ENCODE measurements around the gene PHACTR3.

PHACTR3 gene

DNA sequence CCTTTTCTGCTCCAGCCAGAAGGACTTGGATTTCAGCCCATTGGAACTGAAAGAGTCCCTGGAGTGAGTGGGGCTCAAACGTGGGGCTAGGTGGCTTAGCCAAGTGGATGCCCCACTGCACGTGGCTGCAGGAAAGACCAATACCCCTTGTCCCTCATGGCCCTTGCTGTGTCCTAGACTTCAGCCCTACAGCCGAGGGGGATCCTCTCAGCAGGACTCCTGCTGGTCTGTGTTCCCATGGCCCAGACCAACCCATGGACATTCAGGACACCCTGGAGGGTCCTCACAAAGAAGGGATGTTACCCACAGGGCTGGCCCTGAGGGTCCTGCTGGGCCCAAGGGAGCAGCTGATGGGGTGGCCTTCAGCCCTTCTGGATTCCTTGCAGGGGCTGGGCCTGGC is 30.0 kb upstream of the PHACTR3 start:
- DNase-seq (ENCODE audit: low spot score): no peak

GRCh38 chr20:59575216-59575615 is 29.1 kb upstream of the PHACTR3 start:
- DNase-seq (ENCODE audit: low spot score): no peak

GRCh38 chr20:59575653-59576052 is 28.7 kb upstream of the PHACTR3 start:
- no peak for DNase-seq (ENCODE audit: low spot score)

GRCh38 chr20:59576216-59576953 is 28.0 kb upstream of the PHACTR3 start:
- DNase-seq (ENCODE audit: low spot score): no peak

GRCh38 chr20:59577037-59577808 is 27.1 kb upstream of the PHACTR3 start:
- DNase-seq (ENCODE audit: low spot score): no peak

GRCh38 chr20:59577809-59578435 is 26.4 kb upstream of the PHACTR3 start:
- DNase-seq (ENCODE audit: low spot score): no peak

DNA sequence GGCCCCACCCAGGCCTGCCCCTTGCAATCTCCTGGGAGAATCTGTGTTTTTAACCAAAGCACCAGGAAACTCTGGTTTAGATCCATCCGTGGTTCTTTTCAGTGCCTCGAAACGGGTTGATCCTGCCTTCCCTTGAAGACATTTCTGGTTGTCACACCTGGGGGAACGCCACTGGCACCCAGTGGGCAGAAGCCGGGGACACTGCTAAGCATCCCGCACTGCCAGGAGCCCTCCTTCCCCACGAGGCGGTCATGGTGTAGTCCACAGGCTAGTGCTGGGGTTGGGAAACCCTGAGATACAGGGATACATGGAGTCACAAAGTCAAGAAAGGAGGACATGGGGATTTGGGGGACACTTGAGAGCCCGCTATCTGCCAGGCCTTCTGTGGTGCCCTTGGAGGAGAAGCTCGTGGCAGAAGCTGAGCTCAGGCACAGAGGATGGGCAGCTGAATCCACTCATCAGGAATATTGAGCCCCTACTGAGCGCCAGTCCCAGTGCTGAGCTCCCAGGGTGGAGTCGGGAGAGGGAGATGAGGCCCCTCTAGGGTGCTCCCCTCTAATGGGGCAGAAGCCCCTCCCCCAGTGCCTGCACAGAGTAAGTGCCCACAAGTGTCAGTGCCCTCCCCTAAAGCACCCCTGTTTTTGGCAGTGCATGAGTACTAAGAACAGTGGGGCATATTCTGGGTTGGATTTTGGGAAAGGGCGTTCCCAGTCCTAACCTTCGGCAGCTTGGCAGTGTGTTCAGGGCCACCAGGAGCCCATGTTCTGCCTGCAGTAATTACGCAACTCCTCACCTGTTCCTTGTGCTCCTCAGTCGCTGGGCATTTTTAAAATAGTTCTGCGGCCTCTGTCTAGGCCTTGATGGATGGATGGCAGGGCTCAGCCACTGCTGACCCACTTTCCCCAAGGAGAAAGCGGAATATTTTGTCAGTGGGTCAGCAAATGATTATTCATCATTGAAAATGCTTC is 25.6 kb upstream of the PHACTR3 start:
- no peak for DNase-seq (ENCODE audit: low spot score)

DNA sequence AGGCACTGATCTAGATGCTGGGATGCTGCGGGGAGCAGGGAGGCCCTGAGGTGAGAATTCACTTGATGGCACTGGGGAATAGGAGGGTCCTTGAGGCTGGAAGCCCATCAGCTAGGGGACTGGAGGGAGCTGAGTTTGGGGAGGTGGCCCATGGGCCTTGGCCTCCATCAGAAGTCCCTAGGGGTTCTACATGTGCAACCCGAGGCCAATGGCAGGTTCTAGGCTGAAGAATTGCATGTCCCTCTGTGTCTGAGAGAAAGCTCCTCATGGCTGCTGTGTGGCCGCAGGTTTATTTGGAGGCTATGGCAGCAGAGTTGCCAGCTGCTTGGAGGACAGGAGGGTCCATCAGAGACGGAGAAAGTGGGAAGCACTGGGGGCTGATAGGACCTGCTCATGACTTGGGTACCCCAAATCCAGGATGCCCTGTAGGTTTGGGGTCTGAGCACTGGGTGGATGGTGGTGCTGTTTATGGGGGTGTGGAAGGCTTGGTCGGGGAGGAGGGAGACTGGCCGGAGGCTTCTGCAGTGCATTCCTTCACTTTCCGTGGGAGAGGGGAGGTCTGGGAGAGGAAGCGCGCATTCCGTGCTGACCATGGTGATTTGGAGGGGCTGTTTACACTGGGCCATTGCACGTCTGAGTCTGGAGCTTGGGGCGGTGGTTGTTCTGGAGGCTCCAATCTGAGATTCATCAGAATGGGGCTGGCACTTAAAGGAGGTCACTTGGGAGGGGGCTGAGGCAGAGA is 24.8 kb upstream of the PHACTR3 start:
- no peak for DNase-seq (ENCODE audit: low spot score)

- DNase-seq (ENCODE audit: low spot score): no peak
Measured at GRCh38 chr20:59580146-59580946, 24.0 kb upstream of the PHACTR3 start.

DNA sequence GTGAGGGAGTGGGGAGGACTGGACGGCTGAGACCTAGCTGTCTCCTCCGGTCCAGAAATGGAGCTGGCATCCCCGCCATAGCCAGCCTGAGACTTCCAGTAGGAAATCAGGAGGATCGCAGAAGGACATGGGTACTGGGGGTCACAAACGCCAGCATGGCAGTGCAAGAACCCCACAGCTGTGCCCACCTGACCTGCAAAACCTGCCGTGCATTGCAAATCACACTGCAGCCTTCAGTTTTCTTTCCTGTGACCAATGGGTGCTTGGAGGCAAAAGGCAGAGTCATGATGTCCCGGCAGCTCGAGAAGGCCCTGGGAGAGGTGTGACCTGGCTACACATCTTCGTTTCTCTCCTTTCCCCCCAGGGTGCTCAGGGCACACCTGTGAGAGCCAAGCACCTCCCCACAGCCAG is 23.3 kb upstream of the PHACTR3 start:
- no peak for DNase-seq (ENCODE audit: low spot score)

- DNase-seq (ENCODE audit: low spot score): no peak
Measured at GRCh38 chr20:59581993-59582679, 22.2 kb upstream of the PHACTR3 start.

DNA sequence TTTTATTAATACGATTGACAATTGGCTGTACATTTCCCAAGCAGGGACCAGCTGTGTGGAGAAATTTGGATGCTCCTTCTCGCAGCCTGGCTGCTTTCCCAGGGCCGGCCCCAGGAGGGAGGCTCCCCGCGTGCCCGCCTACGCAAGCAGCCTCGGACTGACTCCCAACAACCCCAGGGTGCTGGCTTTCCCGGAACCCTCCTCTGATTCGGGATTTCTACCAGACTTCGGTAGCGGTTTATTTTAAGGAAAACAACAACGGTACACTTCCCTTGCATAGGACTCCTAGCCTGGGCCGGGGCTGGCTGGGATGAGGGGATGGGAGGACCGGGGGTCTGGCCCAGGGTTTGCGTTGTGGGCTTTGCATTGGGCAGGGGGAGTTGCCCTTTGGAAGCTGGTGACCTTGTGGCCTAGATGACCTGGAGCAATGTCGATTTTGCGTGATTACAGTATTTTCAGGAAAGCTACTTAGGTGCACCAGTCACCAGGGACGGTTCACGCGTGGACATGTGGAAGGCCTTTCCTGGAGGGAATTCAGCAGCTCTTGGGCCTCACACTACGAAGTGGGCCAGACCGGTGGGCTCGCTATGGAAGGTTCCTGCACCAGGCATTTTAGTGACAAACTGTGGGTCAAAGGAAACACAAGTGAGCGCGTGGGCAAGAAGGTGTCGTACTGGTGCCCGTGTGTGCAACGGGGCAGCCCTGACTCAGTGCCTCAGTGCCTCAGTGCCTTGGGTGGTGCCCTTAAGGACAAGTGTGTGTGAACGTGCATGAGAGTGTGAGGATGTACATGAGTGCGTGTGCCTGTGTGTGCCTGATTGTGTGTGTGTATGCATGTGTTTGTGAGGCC is 20.7 kb upstream of the PHACTR3 start:
- DNase-seq (ENCODE audit: low spot score): no peak

DNA sequence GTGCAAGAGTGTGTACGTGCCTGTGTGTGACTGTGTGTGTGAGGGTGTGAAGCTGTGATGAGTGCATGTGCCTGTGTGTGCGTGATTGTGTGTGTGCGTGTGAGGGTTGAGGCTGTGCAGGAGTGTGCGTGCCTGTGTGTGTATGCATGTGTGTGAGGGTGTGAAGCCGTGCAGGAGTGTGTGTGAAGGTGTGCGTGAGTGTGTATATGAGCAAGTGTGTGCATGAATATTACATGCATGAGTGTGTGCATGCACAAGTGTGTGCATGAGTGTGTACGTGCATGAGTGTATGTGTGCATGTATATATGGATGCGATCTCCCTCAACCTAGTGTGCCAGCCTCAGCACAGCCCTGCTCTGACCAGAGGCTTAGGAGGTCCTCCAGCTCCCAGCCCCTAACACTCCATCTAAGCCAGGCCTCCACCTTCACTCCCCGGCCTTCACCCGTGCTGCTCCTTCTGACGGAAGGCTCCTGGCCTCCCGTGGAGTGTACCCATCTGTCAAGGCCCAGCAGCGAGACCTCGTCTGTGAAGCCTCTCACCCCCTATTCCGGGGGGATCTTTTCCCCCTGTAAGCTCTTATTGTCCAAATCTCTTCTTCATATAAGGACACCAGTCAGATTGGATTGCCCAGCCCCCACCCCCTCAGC is 19.9 kb upstream of the PHACTR3 start:
- DNase-seq (ENCODE audit: low spot score): no peak

DNA sequence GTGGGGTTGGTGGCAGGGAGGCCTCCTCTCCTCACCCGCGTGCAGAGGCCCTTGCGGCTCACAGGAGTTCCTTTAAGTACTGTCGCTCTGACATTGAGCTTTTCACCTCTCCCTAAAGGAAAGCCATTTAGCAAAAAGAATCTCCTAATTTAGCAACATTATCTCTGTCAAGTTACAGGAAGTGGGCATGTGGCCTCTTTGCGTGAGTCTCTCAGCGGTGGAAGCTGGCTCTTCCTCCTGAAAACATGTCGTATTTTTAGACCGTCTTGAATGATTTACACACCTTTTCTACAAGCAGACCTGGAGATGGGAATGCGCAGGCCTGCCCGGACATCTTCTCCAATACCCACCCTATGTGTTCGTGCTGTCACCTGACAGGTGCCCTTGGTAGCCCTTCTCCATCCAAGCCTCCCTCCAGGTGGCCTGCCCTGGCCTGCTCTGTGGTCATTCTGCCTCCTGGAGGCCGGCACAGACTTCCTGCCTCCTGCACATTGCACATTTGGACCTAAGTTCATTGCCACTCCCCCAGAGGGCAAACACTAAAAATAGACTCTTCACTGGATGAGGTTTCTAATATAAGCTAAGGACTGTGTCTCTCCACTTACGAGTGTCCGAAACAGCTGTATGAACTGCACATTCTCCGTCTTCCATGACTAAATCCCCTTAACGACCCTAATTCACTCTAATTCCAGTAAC is 18.5 kb upstream of the PHACTR3 start:
- no peak for DNase-seq (ENCODE audit: low spot score)

DNA sequence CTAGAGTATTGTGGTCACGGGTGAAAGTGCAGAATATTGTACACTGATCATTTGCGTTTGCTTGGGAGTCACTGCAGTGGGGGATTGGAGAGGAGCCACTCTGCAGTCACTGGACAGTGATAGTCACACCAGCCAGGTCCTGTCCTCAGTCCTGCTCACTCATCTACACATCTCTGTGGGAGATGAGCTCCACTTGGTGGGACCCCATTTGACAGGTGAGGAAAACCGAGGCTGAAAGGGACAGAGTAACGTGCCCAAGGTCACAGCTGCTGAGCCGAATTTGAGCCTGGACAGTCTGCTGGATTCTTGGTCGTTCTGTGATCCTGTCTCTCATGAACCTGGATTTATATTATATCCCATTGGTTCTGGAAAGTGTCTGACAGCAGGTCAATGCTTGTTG is 17.7 kb upstream of the PHACTR3 start:
- no peak for DNase-seq (ENCODE audit: low spot score)

- DNase-seq (ENCODE audit: low spot score): no peak
Measured at GRCh38 chr20:59587570-59587969, 16.8 kb upstream of the PHACTR3 start.

DNA sequence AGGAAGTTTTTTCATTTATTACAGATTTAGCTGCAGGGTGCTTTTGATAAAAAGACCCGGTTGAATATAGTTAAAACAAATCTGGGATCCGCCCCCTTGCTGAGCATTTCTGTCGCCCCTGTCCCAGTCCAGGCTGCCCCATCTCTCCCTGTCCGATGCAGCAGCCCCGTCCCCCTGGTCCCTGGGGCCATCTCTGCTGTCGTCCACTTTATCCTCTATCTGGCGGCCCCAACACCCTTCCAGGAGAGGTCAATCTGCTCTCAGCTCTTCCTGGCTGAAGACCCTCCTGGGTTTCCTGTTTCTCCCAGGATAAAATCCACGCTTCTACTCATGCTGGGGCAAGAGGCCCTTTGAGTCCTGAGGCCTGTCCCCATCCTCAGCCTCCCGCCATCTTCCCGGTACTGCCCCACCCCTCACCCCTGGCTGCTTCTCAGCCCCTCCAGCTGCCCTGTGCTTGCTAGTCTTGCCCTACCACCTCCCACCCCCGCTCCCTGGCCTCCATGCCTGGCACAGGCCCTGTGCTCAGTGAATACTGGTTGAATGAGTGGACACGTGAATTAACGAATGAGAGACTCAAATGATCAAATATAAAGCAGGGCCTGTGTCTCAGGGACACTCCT is 16.0 kb upstream of the PHACTR3 start:
- no peak for DNase-seq (ENCODE audit: low spot score)

Measured in RKO (cell line).